Measurements from ENCODE around the gene MORN5. TPM values are rescaled to one million over a fixed set of nuclear protein-coding genes. Genes with fewer than 3 reads are reported as not detected.

MORN5 gene
- total RNA-seq, 1 donor from 2014 or later, result not detected

GRCh38 chr9:122180633-122181032 is 20.9 kb downstream of the MORN5 start:
- peak; percentile 23 for DNase-seq (ENCODE audit: low read depth)
- TF ChIP-seq CTCF (conservative IDR thresholded peaks at IDR 0.05; ENCODE audit: low read depth, low read length), result no peak
- no peak overlapping the region for H3K4me3 ChIP-seq (ENCODE audit: low read depth, low read length)

- no peak overlapping the region for H3K4me3 ChIP-seq (ENCODE audit: low read depth, low read length)
- no peak for DNase-seq (ENCODE audit: low read depth)
- TF ChIP-seq CTCF (conservative IDR thresholded peaks at IDR 0.05; ENCODE audit: low read depth, low read length), result no peak
These were observed 23.8 kb downstream of the MORN5 start for GRCh38 chr9:122183501-122183900.

GRCh38 chr9:122184551-122184950 is 24.8 kb downstream of the MORN5 start:
- no peak for TF ChIP-seq CTCF (conservative IDR thresholded peaks at IDR 0.05; ENCODE audit: low read depth, low read length)
- no peak overlapping the region for H3K4me3 ChIP-seq (ENCODE audit: low read depth, low read length)
- no peak for DNase-seq (ENCODE audit: low read depth)

GRCh38 chr9:122186301-122186700 is 26.6 kb downstream of the MORN5 start:
- no peak for DNase-seq (ENCODE audit: low read depth)
- no peak for TF ChIP-seq CTCF (conservative IDR thresholded peaks at IDR 0.05; ENCODE audit: low read depth, low read length)

GRCh38 chr9:122186777-122187470 is 27.2 kb downstream of the MORN5 start:
- no peak for DNase-seq (ENCODE audit: low read depth)
- TF ChIP-seq CTCF (conservative IDR thresholded peaks at IDR 0.05; ENCODE audit: low read depth, low read length), result no peak
- H3K4me3 ChIP-seq (ENCODE audit: low read depth, low read length), result no peak overlapping the region

More at GRCh38 chr9:122186301-122186700, 26.6 kb downstream of the MORN5 start:
- no peak overlapping the region for H3K4me3 ChIP-seq (ENCODE audit: low read depth, low read length)

GRCh38 chr9:122188369-122188768 is 28.7 kb downstream of the MORN5 start:
- TF ChIP-seq CTCF (conservative IDR thresholded peaks at IDR 0.05; ENCODE audit: low read depth, low read length), result no peak
- no peak overlapping the region for H3K4me3 ChIP-seq (ENCODE audit: low read depth, low read length)
- no peak for DNase-seq (ENCODE audit: low read depth)
